Endothelial cell of umbilical vein (primary cell): Measurements from ENCODE around the gene RUNX2. TPM values are rescaled to one million over a fixed set of nuclear protein-coding genes. Genes with fewer than 3 reads are reported as not detected.

ENCODE experiments used
- BruUV-seq: library from RNA; stranded (reverse); fragments of 400-500 nt; replicated peaks from 2 replicates; lab custom pipeline; 2021; lab: Mats Ljungman, UMichigan
- CTCF ChIA-PET: fragments of 300-600, 350-600 bp; sonication (Branson Sonifier 250); formaldehyde crosslinking; loops from one replicate; lab custom pipeline; 2021; ENCODE audit warnings: antibody characterized with exemption, inconsistent platforms; lab: Charles Lee
- POLR2A ChIA-PET: fragments of 300-600, 350-600 bp; sonication (Branson Sonifier 250); formaldehyde crosslinking; loops from one replicate; lab custom pipeline; 2021; ENCODE audit warnings: antibody characterized with exemption, inconsistent platforms; lab: Charles Lee
- DNase-seq: peaks from one replicate; pipeline ENCODE4 v3.0.0-alpha.2; 2011; ENCODE audit warnings: low read depth, low spot score
- FAIRE-seq: peaks from 2 replicates; lab custom pipeline; 2011; peaks lifted over from hg19 to GRCh38; lab: Jason Lieb, UNC
- H2AFZ ChIP-seq: 2 replicates; pipeline ENCODE4 v1.6.0; 2012; ENCODE audit warnings: low read depth, low read length, control low read depth, inconsistent platforms
- H3K27ac ChIP-seq: 2 replicates; pipeline ENCODE4 v1.5.1; 2011; ENCODE audit warnings: low read depth, mild to moderate bottlenecking, control low read depth, low read length, moderate library complexity; ENCODE audit not compliant: insufficient read depth
- H3K27me3 ChIP-seq, 2 experiments: 2 replicates each; pipeline versions ENCODE4 v1.6.0 to v1.6.1; 2011; ENCODE audit warnings: low read length in 2 of 2, mixed read lengths in 1 of 2; ENCODE audit not compliant: control insufficient read depth in 2 of 2, insufficient read depth in 2 of 2
- H3K36me3 ChIP-seq, 2 experiments: 2 replicates in 1 of 2; 3 replicates in 1 of 2; pipeline ENCODE4 v1.5.1; 2011; ENCODE audit warnings: low read length in 2 of 2, mild to moderate bottlenecking in 1 of 2, moderate library complexity in 1 of 2; ENCODE audit not compliant: control insufficient read depth in 2 of 2, insufficient read depth in 2 of 2; ENCODE audit errors: extremely low read depth in 1 of 2
- H3K4me1 ChIP-seq: 3 replicates; pipeline ENCODE4 v1.5.1; 2011; ENCODE audit warnings: mild to moderate bottlenecking, low read length; ENCODE audit not compliant: control insufficient read depth, insufficient read depth; ENCODE audit errors: extremely low read depth
- H3K4me2 ChIP-seq: 2 replicates; pipeline ENCODE4 v1.6.1; 2011; ENCODE audit warnings: low read length, control low read depth, mixed read lengths; ENCODE audit not compliant: insufficient read depth
- H3K4me3 ChIP-seq, 3 experiments: fragments of 200-600 bp in 1 of 3; sonication (generic), shearing (Covaris generic) in 1 of 3; replicated peaks in 1 of 3; 2 replicates each; pipeline ENCODE4 v1.5.1; 2011 to 2016; ENCODE audit warnings: control low read depth in 3 of 3, low read length in 3 of 3, mild to moderate bottlenecking in 2 of 3, inconsistent platforms in 1 of 3, low read depth in 1 of 3, moderate library complexity in 1 of 3; ENCODE audit not compliant: insufficient read depth in 1 of 3
- H3K79me2 ChIP-seq: 2 replicates; pipeline ENCODE4 v1.6.0; 2012; ENCODE audit warnings: low read length, inconsistent platforms; ENCODE audit not compliant: control insufficient read depth, insufficient read depth
- H3K9ac ChIP-seq: replicated peaks from 2 replicates; pipeline ENCODE3; 2011; ENCODE audit warnings: low read length, control low read depth; ENCODE audit not compliant: insufficient read depth; ENCODE audit errors: extremely low read depth
- H3K9me1 ChIP-seq: replicated peaks from 3 replicates; pipeline ENCODE4 v1.6.0; 2011; ENCODE audit warnings: mild to moderate bottlenecking, low read length; ENCODE audit not compliant: control insufficient read depth, insufficient read depth; ENCODE audit errors: extremely low read depth
- H3K9me3 ChIP-seq: replicated peaks from 2 replicates; pipeline ENCODE4 v1.5.1; 2012; ENCODE audit warnings: low read length, inconsistent platforms; ENCODE audit not compliant: control insufficient read depth, insufficient read depth
- H4K20me1 ChIP-seq: replicated peaks from 2 replicates; pipeline ENCODE3; 2011; ENCODE audit warnings: mild to moderate bottlenecking, low read length; ENCODE audit not compliant: control insufficient read depth, insufficient read depth; ENCODE audit errors: extremely low read depth
- EZH2 ChIP-seq: IDR thresholded peaks from 2 replicates; pipeline ENCODE4 v1.6.1; 2012; ENCODE audit warnings: borderline replicate concordance, low read depth, mild to moderate bottlenecking, moderate library complexity, low read length, inconsistent platforms; ENCODE audit not compliant: severe bottlenecking
- FOS ChIP-seq: IDR thresholded peaks from 2 replicates; pipeline ENCODE4 v1.6.1; 2011; ENCODE audit warnings: mild to moderate bottlenecking, low read length, moderate library complexity, borderline replicate concordance; ENCODE audit not compliant: insufficient read depth
- GATA2 ChIP-seq: IDR thresholded peaks from 2 replicates; pipeline ENCODE4 v1.7.0; 2011; ENCODE audit warnings: low read depth, mild to moderate bottlenecking, moderate library complexity, mixed read lengths, low read length; ENCODE audit not compliant: insufficient read length, insufficient read depth
- JUN ChIP-seq: IDR thresholded peaks from 2 replicates; pipeline ENCODE4 v1.6.1; 2011; ENCODE audit warnings: borderline replicate concordance, low read depth; ENCODE audit not compliant: insufficient read length, insufficient read depth
- MYC ChIP-seq: IDR thresholded peaks from one replicate; pipeline ENCODE4 v1.6.1; 2011; ENCODE audit warnings: mild to moderate bottlenecking, low read depth, low read length
- POLR2A ChIP-seq: IDR thresholded peaks from 2 replicates; pipeline ENCODE4 v1.6.1; 2012; ENCODE audit warnings: low read depth, mild to moderate bottlenecking, control low read depth, low read length
- POLR2AphosphoS5 ChIP-seq: IDR thresholded peaks from 2 replicates; pipeline ENCODE4 v1.6.1; 2012; ENCODE audit warnings: low read depth, mild to moderate bottlenecking, control low read depth, low read length, moderate library complexity; ENCODE audit not compliant: insufficient read depth
- dilution Hi-C: fragments of 300-500 bp; cut with MboI; formaldehyde crosslinking; loops from one replicate; pipeline ENCODE4 v1.15.0; 2019; ENCODE audit warnings: low sequenced_read_pairs; ENCODE audit not compliant: extremely low pct_ligation_motif_present
- intact Hi-C: fragments of 100-400 bp; cut with micrococcal nuclease; formaldehyde crosslinking; loops from one replicate; pipeline ENCODE4 v1.10.0; 2022
- polyA plus RNA-seq, 4 experiments: library from polyadenylated mRNA; depleted of rRNA in 3 of 4; stranded (reverse) in 3 of 4; unstranded in 1 of 4; fragments of >200 nt; gene quantifications; 2 replicates each; pipeline versions ENCODE4 v1.2.1 to v1.2.3, GENCODE V29; 2011 to 2012; ENCODE audit warnings: missing spikeins in 1 of 4
- total RNA-seq: library from RNA; stranded (reverse); gene quantifications from 2 replicates; pipeline ENCODE4 v1.2.3, GENCODE V29; 2021
- TF ChIP-seq, protein P1 (sequence below), 2 donors: IDR thresholded peaks; 1 replicate in 1 of 2; 2 replicates in 1 of 2; pipeline ENCODE4 v1.5.1; 2011; ENCODE audit warnings: low read length in 2 of 2, mild to moderate bottlenecking in 2 of 2, moderate library complexity in 2 of 2, control low read depth in 1 of 2, inconsistent platforms in 1 of 2, low read depth in 1 of 2; ENCODE audit not compliant: insufficient read depth in 1 of 2; ENCODE audit errors: extremely low read depth in 1 of 2
- TF ChIP-seq, protein P2 (sequence below): IDR thresholded peaks from 2 replicates; pipeline ENCODE4 v1.6.1; 2011; ENCODE audit not compliant: insufficient read depth, insufficient read length

RUNX2 gene
- total and polyA plus RNA-seq, 2 donors (not counting 3 experiments of a cell fraction or from before 2014, with no cell fraction given) = 0.06 TPM; not detected in 1

DNA sequence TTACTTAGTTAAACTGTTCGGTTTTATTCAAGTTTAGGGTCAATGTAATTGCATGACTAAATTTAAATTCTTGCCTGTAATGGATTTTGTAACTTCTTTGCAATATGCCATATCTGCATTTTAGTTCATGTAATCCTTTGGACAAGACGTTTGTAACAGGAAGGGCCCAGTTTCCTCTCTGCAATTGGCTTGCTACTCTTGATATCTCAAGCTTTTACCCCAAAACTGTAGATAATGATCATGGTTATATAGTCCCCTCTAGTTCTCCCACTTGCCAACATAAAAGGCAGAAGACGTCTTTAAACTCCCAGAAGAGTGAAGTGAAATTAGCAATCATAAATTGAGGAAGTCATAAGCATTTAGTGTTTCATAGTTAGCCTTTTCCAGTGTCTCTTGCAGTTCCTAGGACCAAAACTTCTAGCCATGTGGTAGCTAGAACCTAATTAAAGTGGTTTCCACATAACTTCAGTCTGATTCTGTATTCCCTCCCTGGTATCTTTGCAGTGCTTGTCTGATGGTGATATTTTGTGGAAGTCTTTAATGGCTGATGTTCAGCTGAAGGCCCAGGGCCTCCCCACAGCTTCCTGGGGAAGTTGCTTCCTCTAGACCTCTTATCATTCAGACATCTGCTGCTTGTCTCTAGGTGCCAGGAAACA lies 167.4 kb downstream of the RUNX2 start:
- no peak overlapping the region for H3K27ac ChIP-seq
- H3K4me2 ChIP-seq = no peak overlapping the region
- intact Hi-C loops = no loop called here
- DNase-seq = no peak
- H3K4me1 ChIP-seq = peaks cover 3% of the 10 kb centered on the region
- no peak overlapping the region for H3K4me3 ChIP-seq
- no peaks in the 10 kb centered on the region for H3K79me2 ChIP-seq
- no peaks in the 10 kb centered on the region for H3K27me3 ChIP-seq
- H2AFZ ChIP-seq = no peak overlapping the region
- TF ChIP-seq, protein P1, sequence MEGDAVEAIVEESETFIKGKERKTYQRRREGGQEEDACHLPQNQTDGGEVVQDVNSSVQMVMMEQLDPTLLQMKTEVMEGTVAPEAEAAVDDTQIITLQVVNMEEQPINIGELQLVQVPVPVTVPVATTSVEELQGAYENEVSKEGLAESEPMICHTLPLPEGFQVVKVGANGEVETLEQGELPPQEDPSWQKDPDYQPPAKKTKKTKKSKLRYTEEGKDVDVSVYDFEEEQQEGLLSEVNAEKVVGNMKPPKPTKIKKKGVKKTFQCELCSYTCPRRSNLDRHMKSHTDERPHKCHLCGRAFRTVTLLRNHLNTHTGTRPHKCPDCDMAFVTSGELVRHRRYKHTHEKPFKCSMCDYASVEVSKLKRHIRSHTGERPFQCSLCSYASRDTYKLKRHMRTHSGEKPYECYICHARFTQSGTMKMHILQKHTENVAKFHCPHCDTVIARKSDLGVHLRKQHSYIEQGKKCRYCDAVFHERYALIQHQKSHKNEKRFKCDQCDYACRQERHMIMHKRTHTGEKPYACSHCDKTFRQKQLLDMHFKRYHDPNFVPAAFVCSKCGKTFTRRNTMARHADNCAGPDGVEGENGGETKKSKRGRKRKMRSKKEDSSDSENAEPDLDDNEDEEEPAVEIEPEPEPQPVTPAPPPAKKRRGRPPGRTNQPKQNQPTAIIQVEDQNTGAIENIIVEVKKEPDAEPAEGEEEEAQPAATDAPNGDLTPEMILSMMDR (IDR thresholded peaks at IDR 0.05; ENCODE audit: extremely low read depth in 1 of 2, insufficient read depth in 1 of 2, low read depth in 1 of 2, low read length in 2 of 2) = no peak
- TF ChIP-seq MYC (no peak), EZH2 (no peak), JUN (no peak), POLR2A (no peak), FOS (no peak), POLR2AphosphoS5 (no peak), GATA2 (no peak)
- TF ChIP-seq, protein P2, sequence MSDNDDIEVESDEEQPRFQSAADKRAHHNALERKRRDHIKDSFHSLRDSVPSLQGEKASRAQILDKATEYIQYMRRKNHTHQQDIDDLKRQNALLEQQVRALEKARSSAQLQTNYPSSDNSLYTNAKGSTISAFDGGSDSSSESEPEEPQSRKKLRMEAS = no peak
- POLR2A ChIA-PET = no interaction called here
- no TSS peak for BruUV-seq
- CTCF ChIA-PET = interaction anchor here (1.2 kb wide), 1 partner anchor 219 kb away, joined by 3 read pairs; no protein-coding TSS in a partner anchor
- no peaks in the 10 kb centered on the region for H3K9me3 ChIP-seq
- H4K20me1 ChIP-seq = no peaks in the 10 kb centered on the region
- no peaks in the 10 kb centered on the region for H3K9me1 ChIP-seq
- FAIRE-seq = no peak
- no peak overlapping the region for H3K9ac ChIP-seq
- dilution Hi-C loops = no loop called here
- H3K36me3 ChIP-seq = no peaks in the 10 kb centered on the region
